HepG2 (cell line): Measurements from ENCODE around the gene MYCBPAP. TPM values are rescaled to one million over a fixed set of nuclear protein-coding genes. Genes with fewer than 3 reads are reported as not detected.
A peak's percentile ranks its signal among the peaks of the same experiment; 100 is the strongest.

ENCODE experiments used
- ATAC-seq: fragments of 200-7000 bp; cut with Tn5 transposase; 3 replicates; pipeline ENCODE4 v1.9.1; 2020; ENCODE audit warnings: mild to moderate bottlenecking, moderate library complexity
- BruUV-seq: library from RNA; stranded (reverse); fragments of 400-500 nt; replicated peaks from 2 replicates; lab custom pipeline; 2021; lab: Mats Ljungman, UMichigan
- CTCF ChIA-PET: fragments of 300-600 bp; formaldehyde crosslinking; extraction: SDS; loops from one replicate; lab custom pipeline; 2021; ENCODE audit warnings: low total read pairs, inconsistent platforms, low intra/inter-chr PET ratio; lab: Yijun Ruan, JAX
- POLR2A ChIA-PET: fragments of 350-600 bp; sonication (Branson Sonifier 250); formaldehyde crosslinking; loops from one replicate; lab custom pipeline; 2020; ENCODE audit warnings: antibody characterized with exemption, inconsistent platforms; lab: Yijun Ruan, JAX
- DNase-seq: peaks from one replicate; pipeline ENCODE4 v3.0.0-alpha.2; 2015; ENCODE audit warnings: low spot score
- FAIRE-seq: peaks from 3 replicates; lab custom pipeline; 2011; peaks lifted over from hg19 to GRCh38; lab: Jason Lieb, UNC
- H2AFZ ChIP-seq: one replicate; pipeline ENCODE4 v1.6.1; 2011; ENCODE audit warnings: low read length, inconsistent platforms
- H3K27ac ChIP-seq: fragments of 300-600 bp; 3 replicates; pipeline ENCODE4 v1.8.0; 2011; ENCODE audit warnings: mixed run types, mild to moderate bottlenecking, mixed read lengths, low read length, inconsistent platforms; ENCODE audit not compliant: insufficient read depth; ENCODE audit errors: extremely low read length
- H3K27me3 ChIP-seq, 2 experiments: fragments of 200-600 bp in 1 of 2; 2 replicates in 1 of 2; 3 replicates in 1 of 2; pipeline versions ENCODE4 v1.6.0 to v1.8.0; 2011; ENCODE audit warnings: low read length in 2 of 2, mild to moderate bottlenecking in 2 of 2, moderate library complexity in 2 of 2, inconsistent platforms in 1 of 2; ENCODE audit not compliant: insufficient read depth in 2 of 2, control insufficient read depth in 1 of 2
- H3K36me3 ChIP-seq, 2 experiments: fragments of 200-600 bp in 1 of 2; replicated peaks in 1 of 2; 2 replicates in 1 of 2; 3 replicates in 1 of 2; pipeline versions ENCODE4 v1.5.1 to v1.8.0; 2011; ENCODE audit warnings: low read length in 2 of 2, inconsistent platforms in 1 of 2; ENCODE audit not compliant: insufficient read depth in 2 of 2, control insufficient read depth in 1 of 2
- H3K4me1 ChIP-seq: 2 replicates; pipeline ENCODE4 v1.5.1; 2012; ENCODE audit warnings: low read length, inconsistent platforms; ENCODE audit not compliant: insufficient read depth
- H3K4me2 ChIP-seq: 2 replicates; pipeline ENCODE4 v1.6.0; 2011; ENCODE audit warnings: low read depth, low read length, inconsistent platforms
- H3K4me3 ChIP-seq, 3 experiments: fragments of 200-600 bp in 1 of 3; sonication (generic), shearing (Covaris generic) in 1 of 3; replicated peaks in 1 of 3; 2 replicates each; pipeline ENCODE4 v1.5.1; 2011 to 2016; ENCODE audit warnings: low read length in 3 of 3, inconsistent platforms in 2 of 3, low read depth in 2 of 3, mild to moderate bottlenecking in 2 of 3, control low read depth in 1 of 3, mixed read lengths in 1 of 3; ENCODE audit not compliant: insufficient read depth in 1 of 3
- H3K79me2 ChIP-seq: one replicate; pipeline ENCODE4 v1.6.1; 2011; ENCODE audit warnings: low read length, inconsistent platforms; ENCODE audit not compliant: insufficient read depth
- H3K9ac ChIP-seq: 2 replicates; pipeline ENCODE4 v1.6.0; 2011; ENCODE audit warnings: mild to moderate bottlenecking, low read depth, low read length, inconsistent platforms; ENCODE audit not compliant: insufficient read depth
- H3K9me3 ChIP-seq: 2 replicates; pipeline ENCODE4 v1.5.1; 2012; ENCODE audit warnings: mild to moderate bottlenecking, low read length
- H4K20me1 ChIP-seq: 2 replicates; pipeline ENCODE4 v1.6.0; 2011; ENCODE audit warnings: inconsistent platforms, mild to moderate bottlenecking, low read length, moderate library complexity; ENCODE audit not compliant: insufficient read depth
- AHR ChIP-seq: IDR thresholded peaks from 2 replicates; pipeline ENCODE4 v1.6.1; 2018; ENCODE audit warnings: missing genetic modification reagents, missing compliant biosample characterization
- ATF1 ChIP-seq: IDR thresholded peaks from 2 replicates; pipeline ENCODE4 v1.6.1; 2016; ENCODE audit warnings: mild to moderate bottlenecking, control low read depth
- CBFB ChIP-seq: sonication (generic); formaldehyde crosslinking; IDR thresholded peaks from 2 replicates; pipeline ENCODE4 v1.4.0; 2020; ENCODE audit warnings: missing genetic modification reagents
- CEBPG ChIP-seq: IDR thresholded peaks from 2 replicates; pipeline ENCODE4 v1.6.1; 2016
- KDM2A ChIP-seq: sonication (generic); formaldehyde crosslinking; IDR thresholded peaks from 2 replicates; pipeline ENCODE4 v1.4.0; 2020; ENCODE audit warnings: low read depth, missing genetic modification reagents, borderline replicate concordance
- MED8 ChIP-seq: sonication (generic); formaldehyde crosslinking; IDR thresholded peaks from 2 replicates; pipeline ENCODE4 v1.8.1; 2023; ENCODE audit warnings: mild to moderate bottlenecking, missing genetic modification reagents; ENCODE audit not compliant: insufficient replicate concordance
- NR2C2 ChIP-seq: sonication (generic); formaldehyde crosslinking; IDR thresholded peaks from 2 replicates; pipeline ENCODE4 v1.4.0; 2020; ENCODE audit warnings: missing genetic modification reagents, mild to moderate bottlenecking, moderate library complexity, borderline replicate concordance
- SETDB1 ChIP-seq: sonication (generic); formaldehyde crosslinking; IDR thresholded peaks from 2 replicates; pipeline ENCODE4 v1.5.1; 2020; ENCODE audit warnings: missing genetic modification reagents, mild to moderate bottlenecking, borderline replicate concordance
- ZNF709 ChIP-seq: sonication (generic); formaldehyde crosslinking; IDR thresholded peaks from 2 replicates; pipeline ENCODE4 v1.5.0; 2020; ENCODE audit warnings: mild to moderate bottlenecking, missing genetic modification reagents
- WGBS: methylation state at CpG from one replicate; pipeline ENCODE4 v1.1.6; 2017; ENCODE audit warnings: low lambda C conversion rate; 5-methylcytosine and 5-hydroxymethylcytosine counted together
- in situ Hi-C: cut with HindIII; loops from 2 replicates; pipeline ENCODE4 v1.10.0; 2017; ENCODE audit warnings: low pct_unique_long_range_greater_than_20kb; ENCODE audit not compliant: extremely low pct_ligation_motif_present
- intact Hi-C: fragments of 100-400 bp; cut with micrococcal nuclease; formaldehyde crosslinking; loops from one replicate; pipeline ENCODE4 v1.10.0; 2022; ENCODE audit not compliant: unreplicated experiment
- polyA plus RNA-seq, 8 experiments: library from polyadenylated mRNA; depleted of rRNA in 3 of 8; stranded (reverse) in 7 of 8; unstranded in 1 of 8; fragments of >200 nt; fragmentation: Illumina TruSeq in 4 of 8; extraction: Trizol in 4 of 8; gene quantifications; 2 replicates each; pipeline versions ENCODE4 v1.2.1 to v1.2.3, GENCODE V29; 2011 to 2016; ENCODE audit warnings: low read depth in 4 of 8, missing spikeins in 1 of 8, mixed read lengths in 1 of 8; ENCODE audit not compliant: insufficient read depth in 1 of 8
- total RNA-seq, 5 experiments: library from RNA; depleted of rRNA; stranded (reverse); fragments of >200 nt; fragmentation: Illumina TruSeq; extraction: Trizol; gene quantifications; 2 replicates each; pipeline ENCODE4 v1.2.3, GENCODE V29; 2016; ENCODE audit warnings: low read depth in 1 of 5
- TF ChIP-seq, protein P1 (sequence below): sonication (generic); formaldehyde crosslinking; IDR thresholded peaks from 2 replicates; pipeline ENCODE4 v1.4.0; 2020; ENCODE audit warnings: low read depth, mild to moderate bottlenecking, missing genetic modification reagents
- TF ChIP-seq, protein P2 (sequence below): IDR thresholded peaks from 2 replicates; pipeline ENCODE4 v1.6.1; 2016; ENCODE audit warnings: mild to moderate bottlenecking, missing biosample characterization, missing genetic modification reagents
- TF ChIP-seq, protein P3 (sequence below): sonication (generic); formaldehyde crosslinking; IDR thresholded peaks from 2 replicates; pipeline ENCODE4 v1.5.0; 2020; ENCODE audit warnings: mild to moderate bottlenecking, low read depth, missing genetic modification reagents, borderline replicate concordance

MYCBPAP gene
- total and polyA plus RNA-seq, 2 of the 13 experiments (the other 11 are each of a cell fraction or from before 2014, with no cell fraction given) = 0.22 to 0.24 TPM

DNA sequence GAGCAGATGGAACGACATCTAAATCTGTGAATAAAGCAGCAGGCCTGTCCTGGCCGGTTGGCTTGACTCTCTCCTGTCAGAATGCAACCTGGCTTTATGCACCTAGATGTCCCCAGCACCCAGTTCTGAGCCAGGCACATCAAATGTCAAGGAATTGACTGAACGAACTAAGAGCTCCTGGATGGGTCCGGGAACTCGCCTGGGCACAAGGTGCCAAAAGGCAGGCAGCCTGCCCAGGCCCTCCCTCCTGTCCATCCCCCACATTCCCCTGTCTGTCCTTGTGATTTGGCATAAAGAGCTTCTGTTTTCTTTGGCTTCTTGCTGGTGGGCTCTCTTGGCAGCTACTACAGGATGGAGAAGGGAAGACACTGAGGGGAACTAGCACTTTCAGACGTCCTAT is 33.7 kb upstream of the MYCBPAP start:
- intact Hi-C loops (no loop called here), in situ Hi-C loops (no loop called here)
- no peaks in the 10 kb centered on the region for H3K79me2 ChIP-seq
- H2AFZ ChIP-seq = no peak overlapping the region
- FAIRE-seq (no peak), DNase-seq (no peak), ATAC-seq (no peak)
- BruUV-seq = TSS peak; percentile 37
- H3K4me3 ChIP-seq = no peak overlapping the region
- H4K20me1 ChIP-seq = peaks cover under 1% of the 10 kb centered on the region; the same call in 1 of the 2 replicates
- peaks cover 36% of the 10 kb centered on the region for H3K4me1 ChIP-seq
- peaks cover 21% of the 10 kb centered on the region in 2 experiments; a peak in 4 of 5 replicates for H3K36me3 ChIP-seq
- ChIA-PET POLR2A (no interaction called here), CTCF (no interaction called here)
- H3K27me3 ChIP-seq = no peaks in the 10 kb centered on the region
- WGBS = 84% methylated on average over 6 of the region's 6 CpGs
- H3K9me3 ChIP-seq = no peaks in the 10 kb centered on the region
- H3K27ac ChIP-seq = no peak overlapping the region
- TF ChIP-seq, protein P1, sequence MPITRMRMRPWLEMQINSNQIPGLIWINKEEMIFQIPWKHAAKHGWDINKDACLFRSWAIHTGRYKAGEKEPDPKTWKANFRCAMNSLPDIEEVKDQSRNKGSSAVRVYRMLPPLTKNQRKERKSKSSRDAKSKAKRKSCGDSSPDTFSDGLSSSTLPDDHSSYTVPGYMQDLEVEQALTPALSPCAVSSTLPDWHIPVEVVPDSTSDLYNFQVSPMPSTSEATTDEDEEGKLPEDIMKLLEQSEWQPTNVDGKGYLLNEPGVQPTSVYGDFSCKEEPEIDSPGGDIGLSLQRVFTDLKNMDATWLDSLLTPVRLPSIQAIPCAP (CRISPR knock-in tag) = no peak
- no peak for TF ChIP-seq ATF1 (CRISPR knock-in tag)
- TF ChIP-seq AHR = no peak
- TF ChIP-seq, protein P2, sequence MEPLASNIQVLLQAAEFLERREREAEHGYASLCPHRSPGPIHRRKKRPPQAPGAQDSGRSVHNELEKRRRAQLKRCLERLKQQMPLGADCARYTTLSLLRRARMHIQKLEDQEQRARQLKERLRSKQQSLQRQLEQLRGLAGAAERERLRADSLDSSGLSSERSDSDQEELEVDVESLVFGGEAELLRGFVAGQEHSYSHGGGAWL (CRISPR knock-in tag) = no peak
- TF ChIP-seq CEBPG (CRISPR knock-in tag) = no peak
- TF ChIP-seq NR2C2 = no peak
- no peak for TF ChIP-seq MED8 (CRISPR knock-in tag)
- TF ChIP-seq SETDB1 (CRISPR knock-in tag) = no peak
- TF ChIP-seq CBFB = no peak
- TF ChIP-seq, protein P3, sequence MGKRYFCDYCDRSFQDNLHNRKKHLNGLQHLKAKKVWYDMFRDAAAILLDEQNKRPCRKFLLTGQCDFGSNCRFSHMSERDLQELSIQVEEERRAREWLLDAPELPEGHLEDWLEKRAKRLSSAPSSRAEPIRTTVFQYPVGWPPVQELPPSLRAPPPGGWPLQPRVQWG (CRISPR knock-in tag) = no peak
- TF ChIP-seq ZNF709 (CRISPR knock-in tag) = no peak
- TF ChIP-seq KDM2A (CRISPR knock-in tag) = no peak
- no peak overlapping the region for H3K9ac ChIP-seq
- no peak overlapping the region for H3K4me2 ChIP-seq
